H1 (cell line): ENCODE measurements around the gene CCDC183. TPM values are rescaled to one million over a fixed set of nuclear protein-coding genes. Genes with fewer than 3 reads are reported as not detected.

Source experiments
- CTCF ChIA-PET: fragments of 300-600 bp; sonication (Branson Sonifier 250); formaldehyde crosslinking; loops from one replicate; lab custom pipeline; 2021; ENCODE audit not compliant: partially characterized antibody; lab: Charles Lee
- POLR2A ChIA-PET: fragments of 300-600 bp; sonication (Branson Sonifier 250); formaldehyde crosslinking; loops from one replicate; lab custom pipeline; 2021; ENCODE audit warnings: inconsistent platforms; ENCODE audit not compliant: partially characterized antibody; lab: Charles Lee
- DNase-seq, 2 experiments: peaks; one replicate each; pipeline versions ENCODE4 v3.0.0 to v3.0.0-alpha.2; 2010 to 2022; ENCODE audit warnings: low spot score in 2 of 2, low read depth in 1 of 2, mixed read lengths in 1 of 2
- FAIRE-seq: peaks from 2 replicates; lab custom pipeline; 2011; peaks lifted over from hg19 to GRCh38; lab: Jason Lieb, UNC
- H2AFZ ChIP-seq: 2 replicates; pipeline ENCODE4 v1.8.1; 2012; ENCODE audit warnings: low read length, inconsistent platforms
- H2AK5ac ChIP-seq: 2 replicates; pipeline ENCODE4 v1.6.1; 2013; ENCODE audit warnings: low read depth, low read length
- H2BK120ac ChIP-seq: replicated peaks from 2 replicates; pipeline ENCODE3; 2013; ENCODE audit warnings: low read depth, low read length, inconsistent platforms
- H2BK12ac ChIP-seq: 2 replicates; pipeline ENCODE4 v1.6.1; 2013; ENCODE audit warnings: low read depth, low read length
- H2BK15ac ChIP-seq: 2 replicates; pipeline ENCODE4 v1.6.1; 2013; ENCODE audit warnings: low read length
- H2BK20ac ChIP-seq: 2 replicates; pipeline ENCODE4 v1.6.1; 2013; ENCODE audit warnings: low read length
- H2BK5ac ChIP-seq: 2 replicates; pipeline ENCODE4 v1.6.1; 2013; ENCODE audit warnings: low read depth, low read length
- H3K14ac ChIP-seq: 2 replicates; pipeline ENCODE4 v1.6.1; 2013; ENCODE audit warnings: inconsistent platforms; ENCODE audit not compliant: insufficient read length
- H3K18ac ChIP-seq: 2 replicates; pipeline ENCODE4 v1.6.1; 2013; ENCODE audit warnings: low read length; ENCODE audit errors: extremely low read depth
- H3K23ac ChIP-seq: 2 replicates; pipeline ENCODE4 v1.6.1; 2013; ENCODE audit warnings: inconsistent platforms; ENCODE audit not compliant: insufficient read length
- H3K23me2 ChIP-seq: 2 replicates; pipeline ENCODE4 v1.6.1; 2013; ENCODE audit warnings: low read depth, low read length
- H3K27ac ChIP-seq: 2 replicates; pipeline ENCODE4 v1.6.1; 2011; ENCODE audit warnings: low read depth, low read length, inconsistent platforms
- H3K27me3 ChIP-seq, 4 experiments: replicated peaks in 1 of 4; 1 replicate in 1 of 4; 2 replicates in 3 of 4; pipeline versions ENCODE4 v1.6.1 to v1.8.1; 2011 to 2013; ENCODE audit warnings: low read length in 3 of 4, mild to moderate bottlenecking in 3 of 4, inconsistent platforms in 2 of 4, mixed read lengths in 2 of 4, moderate library complexity in 1 of 4; ENCODE audit not compliant: control insufficient read depth in 3 of 4, insufficient read depth in 3 of 4; ENCODE audit errors: extremely low read depth in 1 of 4
- H3K36me3 ChIP-seq, 4 experiments: 2 replicates each; pipeline versions ENCODE4 v1.6.1 to v1.8.1; 2011 to 2013; ENCODE audit warnings: mild to moderate bottlenecking in 4 of 4, low read length in 3 of 4, moderate library complexity in 2 of 4, control low read depth in 1 of 4, inconsistent platforms in 1 of 4; ENCODE audit not compliant: insufficient read depth in 4 of 4, control insufficient read depth in 2 of 4
- H3K4ac ChIP-seq: replicated peaks from 2 replicates; pipeline ENCODE3; 2013; ENCODE audit warnings: low read length, low read depth, mixed read lengths, inconsistent platforms; ENCODE audit not compliant: insufficient read length
- H3K4me1 ChIP-seq, 4 experiments: replicated peaks in 1 of 4; 1 replicate in 1 of 4; 2 replicates in 3 of 4; pipeline versions ENCODE4 v1.6.1 to v1.8.1; 2011 to 2013; ENCODE audit warnings: low read length in 3 of 4, inconsistent platforms in 2 of 4, mixed read lengths in 1 of 4; ENCODE audit not compliant: insufficient read depth in 4 of 4, control insufficient read depth in 3 of 4
- H3K4me2 ChIP-seq, 2 experiments: 2 replicates each; pipeline versions ENCODE4 v1.6.1 to v1.8.1; 2011 to 2013; ENCODE audit warnings: low read depth in 2 of 2, low read length in 2 of 2, control low read depth in 1 of 2, inconsistent platforms in 1 of 2, mild to moderate bottlenecking in 1 of 2; ENCODE audit not compliant: insufficient read depth in 1 of 2
- H3K4me3 ChIP-seq, 4 experiments: fragments of 200-600, 300-600 bp in 1 of 4; sonication (generic), shearing (Covaris generic), sonication (Bioruptor Twin) in 1 of 4; 2 replicates each; pipeline versions ENCODE4 v1.5.1 to v1.8.1; 2011 to 2016; ENCODE audit warnings: low read length in 4 of 4, low read depth in 3 of 4, control low read depth in 2 of 4, inconsistent platforms in 2 of 4, mild to moderate bottlenecking in 2 of 4, mixed read lengths in 1 of 4, moderate library complexity in 1 of 4; ENCODE audit not compliant: insufficient read depth in 2 of 4; ENCODE audit errors: extremely low read depth in 1 of 4
- H3K56ac ChIP-seq: replicated peaks from 2 replicates; pipeline ENCODE3; 2013; ENCODE audit warnings: low read depth, mild to moderate bottlenecking, mixed read lengths, low read length, inconsistent platforms; ENCODE audit not compliant: insufficient read length
- H3K79me1 ChIP-seq: 2 replicates; pipeline ENCODE4 v1.6.1; 2013; ENCODE audit warnings: low read depth, low read length, control low read depth
- H3K79me2 ChIP-seq, 2 experiments: 2 replicates each; pipeline versions ENCODE4 v1.6.1 to v1.8.1; 2012 to 2013; ENCODE audit warnings: low read length in 2 of 2, mild to moderate bottlenecking in 2 of 2, inconsistent platforms in 1 of 2; ENCODE audit not compliant: insufficient read depth in 2 of 2, control insufficient read depth in 1 of 2
- H3K9ac ChIP-seq, 4 experiments: replicated peaks in 1 of 4; 1 replicate in 1 of 4; 2 replicates in 3 of 4; pipeline versions ENCODE4 v1.6.1 to v1.8.1; 2011 to 2013; ENCODE audit warnings: low read depth in 3 of 4, low read length in 3 of 4, control low read depth in 2 of 4, mild to moderate bottlenecking in 2 of 4, moderate library complexity in 2 of 4, inconsistent platforms in 1 of 4; ENCODE audit errors: extremely low read depth in 1 of 4
- H3K9me3 ChIP-seq, 2 experiments: 2 replicates each; pipeline versions ENCODE4 v1.6.1 to v1.8.1; 2012 to 2013; ENCODE audit warnings: mild to moderate bottlenecking in 2 of 2, moderate library complexity in 2 of 2, control low read depth in 1 of 2, inconsistent platforms in 1 of 2, low read depth in 1 of 2, low read length in 1 of 2, mixed read lengths in 1 of 2; ENCODE audit not compliant: insufficient read depth in 2 of 2
- H4K20me1 ChIP-seq, 2 experiments: replicated peaks in 1 of 2; 2 replicates each; pipeline versions ENCODE3 to v1.8.1; 2011 to 2013; ENCODE audit warnings: inconsistent platforms in 2 of 2, low read length in 2 of 2, mild to moderate bottlenecking in 1 of 2; ENCODE audit not compliant: insufficient read depth in 2 of 2, control insufficient read depth in 1 of 2
- H4K5ac ChIP-seq: 2 replicates; pipeline ENCODE4 v1.6.1; 2013; ENCODE audit warnings: low read length, low read depth, mixed read lengths, inconsistent platforms; ENCODE audit not compliant: insufficient read length
- H4K8ac ChIP-seq: 2 replicates; pipeline ENCODE4 v1.8.0; 2013; ENCODE audit warnings: mild to moderate bottlenecking, moderate library complexity, low read length, inconsistent platforms; ENCODE audit not compliant: insufficient read depth; ENCODE audit errors: extremely low read depth
- H4K91ac ChIP-seq: replicated peaks from 2 replicates; pipeline ENCODE3; 2013; ENCODE audit warnings: low read length, mixed read lengths, inconsistent platforms; ENCODE audit not compliant: insufficient read length
- CREB1 ChIP-seq: IDR thresholded peaks from 2 replicates; pipeline ENCODE4 v1.6.1; 2012; ENCODE audit warnings: inconsistent platforms
- EZH2 ChIP-seq: fragments of 200-600 bp; sonication (generic); IDR thresholded peaks from 2 replicates; pipeline ENCODE4 v1.7.1; 2012; ENCODE audit warnings: low read depth, mild to moderate bottlenecking, moderate library complexity, low read length, inconsistent platforms; ENCODE audit not compliant: severe bottlenecking
- JUND ChIP-seq: IDR thresholded peaks from 2 replicates; pipeline ENCODE4 v1.6.1; 2011; ENCODE audit warnings: mild to moderate bottlenecking, improper control_type of control experiment, low read length
- WGBS, 2 experiments: shearing (Covaris generic) in 1 of 2; methylation state at CpG; one replicate each; pipeline versions ENCODE4 v1.1.6 to v1.1.7; 2013 to 2015; ENCODE audit warnings: low lambda C conversion rate in 2 of 2, mixed read lengths in 2 of 2, inconsistent platforms in 1 of 2, low coverage in 1 of 2, missing lambda C conversion rate in 1 of 2; ENCODE audit not compliant: insufficient replicate concordance in 2 of 2, insufficient coverage in 1 of 2, insufficient read length in 1 of 2; ENCODE audit errors: extremely low coverage in 1 of 2, missing lambda C conversion rate in 1 of 2; 5-methylcytosine and 5-hydroxymethylcytosine counted together
- polyA plus RNA-seq, 7 experiments: library from polyadenylated mRNA; depleted of rRNA in 3 of 7; stranded (reverse) in 5 of 7; unstranded in 2 of 7; fragments of >200 nt in 5 of 7; fragments of 200-250 nt in 2 of 7; gene quantifications; 1 replicate in 5 of 7; 2 replicates in 1 of 7; 4 replicates in 1 of 7; pipeline versions ENCODE4 v1.2.1 to v1.2.3, GENCODE V29; 2011 to 2013; ENCODE audit warnings: missing spikeins in 2 of 7, mixed read lengths in 2 of 7
- total RNA-seq: library from RNA; stranded (reverse); fragmentation: NEBNext Ultra II Directional; extraction: Animal tissue kit (Norgen Biotek cat#: 25700); gene quantifications from 2 replicates; pipeline ENCODE4 v1.2.1, GENCODE V29; 2021

The CCDC183 gene
- total and polyA plus RNA-seq, 2 of the 8 experiments (the other 6 are each of a cell fraction or from before 2014, with no cell fraction given): 0.51 to 1.6 TPM

DNA sequence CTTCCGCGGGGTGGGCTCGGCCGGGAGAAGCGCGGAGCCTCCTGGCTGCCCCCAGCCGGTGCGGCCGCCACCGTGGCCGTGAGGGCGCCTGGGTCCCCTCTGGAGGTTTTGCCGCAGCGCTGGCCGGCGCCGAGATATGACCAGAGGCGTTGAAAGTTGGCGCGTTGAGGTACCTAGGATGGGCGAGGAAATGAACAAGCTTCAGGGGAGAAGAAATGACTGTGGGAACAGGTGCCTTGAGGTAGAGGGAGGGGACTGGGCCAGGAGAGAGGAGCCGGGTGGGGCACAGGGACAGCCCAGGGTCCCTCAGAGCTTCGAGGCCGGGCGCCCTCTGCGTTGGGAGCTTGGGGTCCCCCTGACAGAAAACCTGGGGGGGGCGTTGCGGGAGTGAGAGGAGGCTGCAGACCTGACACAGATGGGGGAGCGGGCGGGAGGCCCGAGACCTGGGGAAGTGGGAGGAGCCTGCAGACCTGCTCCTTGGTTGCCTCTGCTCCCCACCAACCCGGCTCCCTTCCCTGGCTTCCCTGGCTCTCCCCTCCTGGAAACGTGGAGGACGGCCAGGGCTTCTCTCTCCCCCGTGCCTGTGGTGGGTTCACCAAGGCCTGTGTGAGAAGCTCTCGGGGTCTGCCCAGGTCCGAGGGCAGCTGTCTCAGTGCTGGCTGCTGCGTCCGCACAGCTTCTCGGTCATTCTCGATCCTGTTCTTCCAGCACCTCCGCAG lies 25.8 kb downstream of the CCDC183 start:
- Histone ChIP-seq H3K23ac (no peak overlapping the region), H3K79me2 (peaks cover 0 to 11% of the 10 kb centered on the region in 2 experiments; a peak in 2 of 4 replicates)
- CTCF ChIA-PET: interaction anchor here (0.6 to 17.4 kb wide), 9 partner anchors 11 to 207 kb away, joined by 3 to 131 read pairs (median 4); partner anchors contain the start of gene AJM1

More for the DNA sequence above, 25.8 kb downstream of the CCDC183 start:
- Histone ChIP-seq H3K4me2 (peak overlapping the region; percentile 87 to 89), H2AK5ac (no peak overlapping the region), H4K91ac (no peak overlapping the region), H3K4ac (no peak overlapping the region), H3K9me3 (no peaks in the 10 kb centered on the region), H2BK120ac (no peak overlapping the region), H4K20me1 (peaks cover 21 to 40% of the 10 kb centered on the region in 2 experiments), H3K4me1 (peaks cover 0 to 11% (median 5%) of the 10 kb centered on the region in 4 experiments; a peak in 4 of 7 replicates), H3K4me3 (peak overlapping the region; percentile 23 to 62 (median 40); a peak in 7 of 8 replicates), H4K5ac (no peak overlapping the region), H4K8ac (no peak overlapping the region; the same call in 1 of the 2 replicates), H3K14ac (no peak overlapping the region), H3K79me1 (peaks cover 12% of the 10 kb centered on the region), H3K18ac (no peak overlapping the region), H3K23me2 (peaks cover 7% of the 10 kb centered on the region), H2BK12ac (0 out of 2 replicates have a peak overlapping the region, but pooled peaks have one; percentile 17), H2BK5ac (no peak overlapping the region), H2BK20ac (no peak overlapping the region), H3K56ac (no peak overlapping the region), H3K9ac (no peak overlapping the region), H2BK15ac (no peak overlapping the region), H3K27ac (no peak overlapping the region), H3K27me3 (0 out of 7 replicates have a peak, but pooled peaks cover 0 to 2% (median 0%) of the 10 kb centered on the region in 4 experiments), H2AFZ (no peak overlapping the region), H3K36me3 (peaks cover 4 to 21% (median 14%) of the 10 kb centered on the region in 4 experiments; a peak in 7 of 8 replicates)
- 64% methylated on average over 18 of the region's 42 CpGs; no CpG with 5 or more reads in 1 of the 2 experiments for WGBS, 2 experiments
- DNase-seq (no peak), FAIRE-seq (no peak)
- POLR2A ChIA-PET: interaction anchor here (0.6 to 10.8 kb wide), 13 partner anchors 9 to 100 kb away, joined by 3 to 96 read pairs (median 4); partner anchors contain the start of genes AJM1 and RABL6
- TF ChIP-seq EZH2 (peak; percentile 2), JUND (no peak), CREB1 (peak; percentile 68)
- TF ChIP-seq, all 59 proteins: peak for 2
